Keratinocyte (primary cell): ENCODE data around the gene DNAJC17. TPM values are rescaled to one million over a fixed set of nuclear protein-coding genes. Genes with fewer than 3 reads are reported as not detected.
A peak's percentile ranks its signal among the peaks of the same experiment; 100 is the strongest.

Experiments used
- DNase-seq: peaks from one replicate; pipeline ENCODE4 v3.0.0-alpha.2; 2011; ENCODE audit warnings: low read depth, missing footprints, low spot score
- FAIRE-seq: peaks from 2 replicates; lab custom pipeline; 2011; peaks lifted over from hg19 to GRCh38; lab: Jason Lieb, UNC
- H2AFZ ChIP-seq: 2 replicates; pipeline ENCODE4 v1.6.0; 2012; ENCODE audit warnings: low read length, control low read depth, inconsistent platforms; ENCODE audit not compliant: control insufficient read depth
- H3K27ac ChIP-seq: 2 replicates; pipeline ENCODE4 v1.5.1; 2011; ENCODE audit warnings: low read length; ENCODE audit not compliant: control insufficient read depth, insufficient read depth
- H3K27me3 ChIP-seq: 3 replicates; pipeline ENCODE4 v1.6.0; 2011; ENCODE audit warnings: low read length; ENCODE audit not compliant: control insufficient read depth, insufficient read depth; ENCODE audit errors: extremely low read depth
- H3K36me3 ChIP-seq, 2 experiments: 2 replicates in 1 of 2; 3 replicates in 1 of 2; pipeline ENCODE4 v1.5.1; 2011; ENCODE audit warnings: low read length in 2 of 2, mild to moderate bottlenecking in 1 of 2; ENCODE audit not compliant: control insufficient read depth in 2 of 2, insufficient read depth in 2 of 2; ENCODE audit errors: extremely low read depth in 1 of 2
- H3K4me1 ChIP-seq: 3 replicates; pipeline ENCODE4 v1.5.1; 2011; ENCODE audit warnings: low read length; ENCODE audit not compliant: control insufficient read depth, insufficient read depth; ENCODE audit errors: extremely low read depth
- H3K4me2 ChIP-seq: 3 replicates; pipeline ENCODE4 v1.6.0; 2011; ENCODE audit warnings: low read depth, low read length; ENCODE audit not compliant: control insufficient read depth, insufficient read depth; ENCODE audit errors: extremely low read depth
- H3K4me3 ChIP-seq, 3 experiments: fragments of 200-600 bp in 1 of 3; sonication (generic) in 1 of 3; 2 replicates in 2 of 3; 3 replicates in 1 of 3; pipeline ENCODE4 v1.5.1; 2011 to 2016; ENCODE audit warnings: low read length in 3 of 3, mild to moderate bottlenecking in 3 of 3, control low read depth in 2 of 3, inconsistent platforms in 1 of 3, low read depth in 1 of 3, mixed read lengths in 1 of 3, mixed run types in 1 of 3, moderate library complexity in 1 of 3; ENCODE audit not compliant: control insufficient read depth in 2 of 3, insufficient read depth in 2 of 3; ENCODE audit errors: extremely low read depth in 1 of 3
- H3K79me2 ChIP-seq: 2 replicates; pipeline ENCODE4 v1.6.0; 2012; ENCODE audit warnings: low read length; ENCODE audit not compliant: control insufficient read depth, insufficient read depth
- H3K9ac ChIP-seq: 3 replicates; pipeline ENCODE4 v1.6.0; 2011; ENCODE audit warnings: low read length; ENCODE audit not compliant: control insufficient read depth, insufficient read depth; ENCODE audit errors: extremely low read depth
- H3K9me1 ChIP-seq: 3 replicates; pipeline ENCODE4 v1.6.0; 2011; ENCODE audit warnings: low read length; ENCODE audit not compliant: control insufficient read depth, insufficient read depth; ENCODE audit errors: extremely low read depth
- H3K9me3 ChIP-seq: 2 replicates; pipeline ENCODE4 v1.5.1; 2012; ENCODE audit warnings: low read depth, low read length; ENCODE audit not compliant: control insufficient read depth
- H4K20me1 ChIP-seq: 3 replicates; pipeline ENCODE4 v1.6.0; 2011; ENCODE audit warnings: low read length; ENCODE audit not compliant: control insufficient read depth, insufficient read depth; ENCODE audit errors: extremely low read depth
- EZH2 ChIP-seq: IDR thresholded peaks from one replicate; pipeline ENCODE4 v1.6.1; 2012; ENCODE audit warnings: inconsistent platforms, mild to moderate bottlenecking, low read length, moderate library complexity
- dilution Hi-C: fragments of 300-500 bp; cut with MboI; formaldehyde crosslinking; loops from one replicate; pipeline ENCODE4 v1.7.0; 2020; ENCODE audit warnings: low sequenced_read_pairs; ENCODE audit not compliant: extremely low pct_ligation_motif_present
- polyA plus RNA-seq, 5 experiments: library from polyadenylated mRNA; depleted of rRNA in 3 of 5; stranded (reverse) in 3 of 5; stranded (forward) in 1 of 5; unstranded in 1 of 5; fragments of >200 nt; gene quantifications; 1 replicate in 1 of 5; 2 replicates in 3 of 5; 3 replicates in 1 of 5; pipeline versions ENCODE4 v1.2.1 to v1.2.3, GENCODE V29; 2011 to 2012; ENCODE audit warnings: missing spikeins in 2 of 5, low read depth in 1 of 5, low replicate concordance in 1 of 5
- TF ChIP-seq, protein P1 (sequence below), 3 experiments: IDR thresholded peaks in 1 of 3; conservative IDR thresholded peaks in 1 of 3; optimal IDR thresholded peaks in 1 of 3; 2 replicates in 2 of 3; 3 replicates in 1 of 3; pipeline versions ENCODE3 to v1.5.1; 2011; ENCODE audit warnings: low read length in 3 of 3, mild to moderate bottlenecking in 3 of 3, moderate library complexity in 2 of 3, control low read depth in 1 of 3, inconsistent platforms in 1 of 3; ENCODE audit not compliant: insufficient read depth in 2 of 3; ENCODE audit errors: extremely low read depth in 1 of 3

DNAJC17 gene
- polyA plus RNA-seq, 1 donor (not counting 4 experiments of a cell fraction or from before 2014, with no cell fraction given) = 35.3 TPM

DNA sequence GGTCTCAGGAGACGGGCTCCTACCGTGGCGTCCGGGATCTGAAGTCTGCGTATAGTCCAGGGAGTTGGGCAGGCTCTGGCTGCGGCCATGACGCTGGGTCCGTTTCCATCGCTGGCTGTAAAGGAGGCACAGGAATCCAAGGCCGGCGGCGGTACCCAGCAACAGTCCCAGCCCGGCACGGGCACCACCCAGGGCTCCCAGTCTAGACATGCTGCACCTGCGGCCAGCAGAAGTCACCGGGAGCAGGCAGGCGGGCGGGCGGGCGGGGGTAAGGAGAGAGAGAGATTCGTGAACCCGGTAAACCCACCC, 52.7 kb downstream of the DNAJC17 start:
- peak overlapping the region; percentile 77 for H3K4me2 ChIP-seq
- peak overlapping the region; percentile 86 for H3K27ac ChIP-seq
- H3K27me3 ChIP-seq = no peaks in the 10 kb centered on the region
- H3K36me3 ChIP-seq = peaks cover 7 to 20% of the 10 kb centered on the region in 2 experiments
- no peaks in the 10 kb centered on the region for H4K20me1 ChIP-seq
- no peaks in the 10 kb centered on the region for H3K9me3 ChIP-seq
- peak overlapping the region; percentile 88 for H3K9ac ChIP-seq
- H2AFZ ChIP-seq = peak overlapping the region; percentile 91
- dilution Hi-C loops = no loop called here
- no peak for TF ChIP-seq EZH2
- TF ChIP-seq, protein P1, sequence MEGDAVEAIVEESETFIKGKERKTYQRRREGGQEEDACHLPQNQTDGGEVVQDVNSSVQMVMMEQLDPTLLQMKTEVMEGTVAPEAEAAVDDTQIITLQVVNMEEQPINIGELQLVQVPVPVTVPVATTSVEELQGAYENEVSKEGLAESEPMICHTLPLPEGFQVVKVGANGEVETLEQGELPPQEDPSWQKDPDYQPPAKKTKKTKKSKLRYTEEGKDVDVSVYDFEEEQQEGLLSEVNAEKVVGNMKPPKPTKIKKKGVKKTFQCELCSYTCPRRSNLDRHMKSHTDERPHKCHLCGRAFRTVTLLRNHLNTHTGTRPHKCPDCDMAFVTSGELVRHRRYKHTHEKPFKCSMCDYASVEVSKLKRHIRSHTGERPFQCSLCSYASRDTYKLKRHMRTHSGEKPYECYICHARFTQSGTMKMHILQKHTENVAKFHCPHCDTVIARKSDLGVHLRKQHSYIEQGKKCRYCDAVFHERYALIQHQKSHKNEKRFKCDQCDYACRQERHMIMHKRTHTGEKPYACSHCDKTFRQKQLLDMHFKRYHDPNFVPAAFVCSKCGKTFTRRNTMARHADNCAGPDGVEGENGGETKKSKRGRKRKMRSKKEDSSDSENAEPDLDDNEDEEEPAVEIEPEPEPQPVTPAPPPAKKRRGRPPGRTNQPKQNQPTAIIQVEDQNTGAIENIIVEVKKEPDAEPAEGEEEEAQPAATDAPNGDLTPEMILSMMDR (optimal IDR thresholded peaks at IDR 0.05 in 1 of 3, IDR thresholded peaks at IDR 0.05 in 1 of 3, conservative IDR thresholded peaks at IDR 0.05 in 1 of 3; ENCODE audit: extremely low read depth in 1 of 3, insufficient read depth in 2 of 3, low read length in 3 of 3) = no peak
- peak overlapping the region; percentile 84 to 98 (median 93) for H3K4me3 ChIP-seq
- H3K4me1 ChIP-seq = peaks cover 11% of the 10 kb centered on the region
- DNase-seq = no peak
- FAIRE-seq = no peak
- no peaks in the 10 kb centered on the region for H3K9me1 ChIP-seq
- peaks cover 34% of the 10 kb centered on the region for H3K79me2 ChIP-seq

DNA sequence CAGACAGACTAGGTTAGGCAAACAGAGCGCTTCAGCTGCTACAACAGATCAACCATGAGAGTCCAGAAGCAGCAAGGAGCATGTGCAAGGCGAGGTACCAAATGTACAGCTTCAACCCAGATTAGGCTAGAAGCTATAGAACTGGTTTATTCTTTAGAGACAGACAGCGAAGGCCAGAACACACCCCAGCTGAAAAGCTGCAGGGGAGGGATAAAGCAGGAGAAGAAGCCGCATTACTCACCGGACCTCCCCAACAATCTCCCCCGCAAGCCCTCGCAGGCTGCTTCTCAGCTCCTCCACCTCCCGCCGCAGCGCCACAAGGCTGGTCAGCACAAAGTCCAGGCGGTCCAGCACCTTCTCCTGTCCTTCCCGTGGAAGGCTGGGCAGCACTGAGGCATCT, 55.5 kb downstream of the DNAJC17 start:
- H3K4me3 ChIP-seq = no peak overlapping the region
- H3K9me3 ChIP-seq = no peaks in the 10 kb centered on the region
- peaks cover 11% of the 10 kb centered on the region for H3K4me1 ChIP-seq
- no peak overlapping the region for H3K9ac ChIP-seq
- no peak overlapping the region for H3K27ac ChIP-seq
- H3K9me1 ChIP-seq = no peaks in the 10 kb centered on the region
- no peak overlapping the region for H2AFZ ChIP-seq
- DNase-seq (no peak), FAIRE-seq (no peak)
- TF ChIP-seq, protein P1 (optimal IDR thresholded peaks at IDR 0.05 in 1 of 3, IDR thresholded peaks at IDR 0.05 in 1 of 3, conservative IDR thresholded peaks at IDR 0.05 in 1 of 3; ENCODE audit: extremely low read depth in 1 of 3, insufficient read depth in 2 of 3, low read length in 3 of 3) = no peak
- no peak for TF ChIP-seq EZH2
- no peaks in the 10 kb centered on the region for H3K27me3 ChIP-seq
- H4K20me1 ChIP-seq = no peaks in the 10 kb centered on the region
- H3K79me2 ChIP-seq = peaks cover 34% of the 10 kb centered on the region
- no peak overlapping the region for H3K4me2 ChIP-seq
- H3K36me3 ChIP-seq = peaks cover 14 to 38% of the 10 kb centered on the region in 2 experiments
- dilution Hi-C loops = no loop called here
